Caco-2 (cell line): ENCODE measurements around the gene EVPL. TPM values are rescaled to one million over a fixed set of nuclear protein-coding genes. Genes with fewer than 3 reads are reported as not detected.

Experiments used
- BruUV-seq: library from RNA; stranded (reverse); fragments of 400-500 nt; replicated peaks from 2 replicates; lab custom pipeline; 2021; lab: Mats Ljungman, UMichigan
- CTCF ChIA-PET: fragments of 300-600 bp; sonication (Branson Sonifier 250); formaldehyde crosslinking; loops from one replicate; lab custom pipeline; 2022; ENCODE audit warnings: antibody characterized with exemption; lab: Charles Lee
- POLR2A ChIA-PET: fragments of 300-600 bp; sonication (Branson Sonifier 250); formaldehyde crosslinking; loops from one replicate; lab custom pipeline; 2022; ENCODE audit warnings: antibody characterized with exemption; lab: Charles Lee
- DNase-seq, 2 experiments: peaks; one replicate each; pipeline versions ENCODE4 v3.0.0 to v3.0.0-alpha.2; 2020 to 2022
- H3K27me3 ChIP-seq: replicated peaks from 2 replicates; pipeline ENCODE4 v1.6.0; 2011; ENCODE audit warnings: low read length; ENCODE audit not compliant: control insufficient read depth, insufficient read depth
- H3K36me3 ChIP-seq: 2 replicates; pipeline ENCODE4 v1.5.1; 2011; ENCODE audit warnings: low read length; ENCODE audit not compliant: control insufficient read depth, insufficient read depth
- H3K4me1 ChIP-seq: fragments of 250-450 bp; sonication (Bioruptor Pico); 2 replicates; pipeline ENCODE4 v1.5.1; 2020; ENCODE audit warnings: mild to moderate bottlenecking
- H3K4me3 ChIP-seq: 2 replicates; pipeline ENCODE4 v1.5.1; 2011; ENCODE audit warnings: low read depth, mild to moderate bottlenecking, control low read depth, low read length
- H3K9me3 ChIP-seq: fragments of 250-450 bp; sonication (Bioruptor Pico); 2 replicates; pipeline ENCODE4 v1.5.1; 2020; ENCODE audit warnings: mild to moderate bottlenecking, moderate library complexity
- H3K27ac Mint-ChIP-seq: one replicate; pipeline ENCODE4 v1.8.0; 2022; ENCODE audit warnings: mixed read lengths; ENCODE audit not compliant: unreplicated experiment
- H3K27me3 Mint-ChIP-seq: one replicate; pipeline ENCODE4 v1.8.0; 2022; ENCODE audit warnings: mixed read lengths; ENCODE audit not compliant: insufficient read depth, unreplicated experiment
- H3K36me3 Mint-ChIP-seq: one replicate; pipeline ENCODE4 v1.8.0; 2022; ENCODE audit warnings: mild to moderate bottlenecking, mixed read lengths; ENCODE audit not compliant: insufficient read depth, unreplicated experiment
- H3K4me1 Mint-ChIP-seq: one replicate; pipeline ENCODE4 v1.8.0; 2022; ENCODE audit warnings: low read depth, mixed read lengths; ENCODE audit not compliant: unreplicated experiment
- H3K4me3 Mint-ChIP-seq: one replicate; pipeline ENCODE4 v1.8.0; 2022; ENCODE audit warnings: mild to moderate bottlenecking, moderate library complexity, mixed read lengths; ENCODE audit not compliant: unreplicated experiment
- H3K9me3 Mint-ChIP-seq: one replicate; pipeline ENCODE4 v1.8.0; 2022; ENCODE audit warnings: mixed read lengths; ENCODE audit not compliant: unreplicated experiment
- CTCF ChIP-seq, 2 experiments: fragments of 200-600 bp in 1 of 2; IDR thresholded peaks; 1 replicate in 1 of 2; 2 replicates in 1 of 2; pipeline versions ENCODE4 v1.5.1 to v1.8.0; 2011 to 2022; ENCODE audit warnings: antibody characterized with exemption in 1 of 2, control low read depth in 1 of 2, inconsistent platforms in 1 of 2, low read depth in 1 of 2, low read length in 1 of 2, mild to moderate bottlenecking in 1 of 2, moderate library complexity in 1 of 2; ENCODE audit not compliant: insufficient read depth in 1 of 2, severe bottlenecking in 1 of 2, unreplicated experiment in 1 of 2
- intact Hi-C: fragments of 100-400 bp; cut with micrococcal nuclease; formaldehyde crosslinking; loops from one replicate; pipeline ENCODE4 v1.10.0; 2022; ENCODE audit not compliant: unreplicated experiment
- total RNA-seq: library from RNA; stranded (reverse); gene quantifications from 2 replicates; pipeline ENCODE4 v1.2.3, GENCODE V29; 2022

The EVPL gene
- total RNA-seq, 1 experiment from 2014 or later = 0.16 TPM

DNA sequence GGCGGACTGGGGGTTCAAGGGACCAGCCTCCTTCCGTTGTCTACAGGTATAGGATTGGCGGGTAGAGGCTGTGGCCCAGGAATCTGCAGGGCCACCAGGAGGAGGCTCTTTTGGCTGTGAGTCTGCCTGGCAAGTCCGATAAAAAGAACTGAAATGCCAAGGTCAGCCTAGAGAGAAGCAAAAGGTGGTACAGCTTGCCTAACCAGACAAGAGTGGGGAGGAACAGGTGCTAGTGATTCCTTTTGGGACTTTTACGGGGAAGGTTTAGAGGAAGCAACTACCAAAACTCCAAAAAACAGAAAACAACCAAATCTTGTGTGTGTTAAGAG lies 5.6 kb upstream of the EVPL start:
- ChIA-PET CTCF (no interaction called here), POLR2A (no interaction called here)
- no peaks in the 10 kb centered on the region for H3K36me3 ChIP-seq
- no TSS peak for BruUV-seq
- no peak overlapping the region for H3K4me3 ChIP-seq
- peaks cover 8% of the 10 kb centered on the region for H3K36me3 Mint-ChIP-seq
- H3K4me1 ChIP-seq = peaks cover 11% of the 10 kb centered on the region
- intact Hi-C loops = no loop called here
- DNase-seq = no peak
- H3K9me3 ChIP-seq = peaks cover 3% of the 10 kb centered on the region
- H3K9me3 Mint-ChIP-seq = no peaks in the 10 kb centered on the region
- no peak overlapping the region for H3K27ac Mint-ChIP-seq
- no peaks in the 10 kb centered on the region for H3K27me3 ChIP-seq
- H3K4me1 Mint-ChIP-seq = peaks cover 10% of the 10 kb centered on the region
- TF ChIP-seq CTCF (IDR thresholded peaks at IDR 0.05; ENCODE audit: insufficient read depth in 1 of 2, low read depth in 1 of 2, low read length in 1 of 2, severe bottlenecking in 1 of 2, unreplicated experiment in 1 of 2) = no peak
- H3K27me3 Mint-ChIP-seq = no peaks in the 10 kb centered on the region
- H3K4me3 Mint-ChIP-seq = no peak overlapping the region

DNA sequence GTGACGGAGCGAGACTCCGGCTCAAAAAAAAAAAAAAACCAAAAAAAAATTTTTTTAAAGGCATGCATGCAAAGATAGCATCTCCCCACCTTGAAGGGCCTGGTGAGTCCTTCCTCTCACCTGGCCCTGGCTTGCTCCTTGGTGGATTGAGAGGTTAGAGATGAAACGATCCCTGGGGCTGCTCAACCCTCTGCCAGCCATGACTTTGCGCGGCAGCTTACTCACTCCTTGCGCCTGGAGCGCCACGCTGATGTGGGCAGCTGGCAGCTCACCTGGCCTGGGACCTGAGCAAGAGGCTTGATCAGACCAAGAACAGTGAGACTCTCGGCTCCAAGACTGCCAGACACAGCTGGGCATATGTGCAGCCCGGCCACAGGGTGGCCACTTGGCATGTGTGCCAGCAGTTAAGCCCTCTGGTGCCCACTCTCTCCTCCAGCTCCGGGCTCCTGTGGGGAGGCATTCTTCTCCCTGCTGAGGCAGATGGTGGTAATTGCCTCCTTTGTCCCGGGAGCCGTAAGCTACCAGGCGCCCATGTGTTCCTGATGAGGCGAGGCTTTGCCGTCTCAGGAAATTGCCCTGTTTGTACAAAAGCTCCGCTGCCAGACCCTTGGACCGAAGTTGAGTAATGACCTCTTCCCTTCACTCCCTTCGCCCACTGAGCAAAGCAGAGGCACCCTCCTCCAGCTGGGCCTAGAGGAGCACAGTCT lies 5.1 kb upstream of the EVPL start:
- CTCF ChIA-PET = no interaction called here
- DNase-seq = no peak

GRCh38 chr17:76026714-76027158 lies 370 bp downstream of the EVPL start:
- H3K4me1 ChIP-seq = peaks cover 11% of the 10 kb centered on the region
- Mint-ChIP-seq H3K36me3 (peaks cover 8% of the 10 kb centered on the region), H3K4me3 (no peak overlapping the region), H3K9me3 (no peaks in the 10 kb centered on the region), H3K4me1 (peaks cover 10% of the 10 kb centered on the region), H3K27ac (peak overlapping the region; percentile 50), H3K27me3 (no peaks in the 10 kb centered on the region)
- no peak for TF ChIP-seq CTCF (IDR thresholded peaks at IDR 0.05; ENCODE audit: insufficient read depth in 1 of 2, low read depth in 1 of 2, low read length in 1 of 2, severe bottlenecking in 1 of 2, unreplicated experiment in 1 of 2)
- no peak for DNase-seq
- ChIA-PET POLR2A (no interaction called here), CTCF (interaction anchor here (0.6 kb wide), 1 partner anchor 344 kb away, joined by 3 read pairs; no protein-coding TSS in a partner anchor)
- H3K36me3 ChIP-seq = no peaks in the 10 kb centered on the region
- no peak overlapping the region for H3K4me3 ChIP-seq
- no peaks in the 10 kb centered on the region; the same call in 1 of the 2 replicates for H3K9me3 ChIP-seq
- intact Hi-C loops = no loop called here
- no TSS peak for BruUV-seq
- H3K27me3 ChIP-seq = no peaks in the 10 kb centered on the region

More for the DNA sequence above, 5.1 kb upstream of the EVPL start:
- no peaks in the 10 kb centered on the region for H3K27me3 ChIP-seq
- Mint-ChIP-seq H3K27me3 (no peaks in the 10 kb centered on the region), H3K4me1 (peaks cover 10% of the 10 kb centered on the region), H3K27ac (no peak overlapping the region), H3K36me3 (peaks cover 8% of the 10 kb centered on the region), H3K9me3 (no peaks in the 10 kb centered on the region), H3K4me3 (no peak overlapping the region)
- H3K36me3 ChIP-seq = no peaks in the 10 kb centered on the region
- no peak overlapping the region for H3K4me3 ChIP-seq
- POLR2A ChIA-PET = no interaction called here
- H3K4me1 ChIP-seq = peaks cover 11% of the 10 kb centered on the region
- no peak for TF ChIP-seq CTCF (IDR thresholded peaks at IDR 0.05; ENCODE audit: insufficient read depth in 1 of 2, low read depth in 1 of 2, low read length in 1 of 2, severe bottlenecking in 1 of 2, unreplicated experiment in 1 of 2)
- intact Hi-C loops = no loop called here
- no TSS peak for BruUV-seq
- peaks cover 3% of the 10 kb centered on the region for H3K9me3 ChIP-seq
